ENCODE data around the gene TMEM255B. TPM values are rescaled to one million over a fixed set of nuclear protein-coding genes. Genes with fewer than 3 reads are reported as not detected.

TMEM255B gene
- total and polyA plus RNA-seq, 4 experiments from 2014 or later: 0.07 to 1.00 (median 0.90) TPM; not detected in 1

GRCh38 chr13:113859311-113860050 lies 100.5 kb downstream of the TMEM255B start:
- Mint-ChIP-seq H3K9me3 (peaks cover 0 to 2% (median 0%) of the 10 kb centered on the region in 8 donors), H3K27me3 (peaks cover 10 to 19% of the 10 kb centered on the region in 2 donors), H3K36me3 (peaks cover 0 to 4% of the 10 kb centered on the region in 2 donors), H3K27ac (no peak overlapping the region), H3K4me1 (peaks cover 11 to 20% (median 14%) of the 10 kb centered on the region in 4 donors), H3K4me3 (no peak overlapping the region)
- intact Hi-C loops (cut with micrococcal nuclease): no loop called here
- no peak overlapping the region for H3K27ac ChIP-seq (ENCODE audit: low read depth, low read length)
- H3K4me1 ChIP-seq (ENCODE audit: insufficient read depth, low read length): peaks cover 16% of the 10 kb centered on the region
- no peak for DNase-seq
- no peaks in the 10 kb centered on the region for H3K9me3 ChIP-seq (ENCODE audit: control insufficient read depth in 1 of 2, low read length in 2 of 2)
- CTCF ChIA-PET (ENCODE audit: partially characterized antibody): no interaction called here
- no peaks in the 10 kb centered on the region for H3K36me3 ChIP-seq (ENCODE audit: insufficient read depth, low read length)
- POLR2A ChIA-PET (ENCODE audit: partially characterized antibody): no interaction called here
- H3K4me3 ChIP-seq (ENCODE audit: low read length in 2 of 2): no peak overlapping the region
- peaks cover 11% of the 10 kb centered on the region for H3K27me3 ChIP-seq (ENCODE audit: insufficient read depth, low read length)

DNA sequence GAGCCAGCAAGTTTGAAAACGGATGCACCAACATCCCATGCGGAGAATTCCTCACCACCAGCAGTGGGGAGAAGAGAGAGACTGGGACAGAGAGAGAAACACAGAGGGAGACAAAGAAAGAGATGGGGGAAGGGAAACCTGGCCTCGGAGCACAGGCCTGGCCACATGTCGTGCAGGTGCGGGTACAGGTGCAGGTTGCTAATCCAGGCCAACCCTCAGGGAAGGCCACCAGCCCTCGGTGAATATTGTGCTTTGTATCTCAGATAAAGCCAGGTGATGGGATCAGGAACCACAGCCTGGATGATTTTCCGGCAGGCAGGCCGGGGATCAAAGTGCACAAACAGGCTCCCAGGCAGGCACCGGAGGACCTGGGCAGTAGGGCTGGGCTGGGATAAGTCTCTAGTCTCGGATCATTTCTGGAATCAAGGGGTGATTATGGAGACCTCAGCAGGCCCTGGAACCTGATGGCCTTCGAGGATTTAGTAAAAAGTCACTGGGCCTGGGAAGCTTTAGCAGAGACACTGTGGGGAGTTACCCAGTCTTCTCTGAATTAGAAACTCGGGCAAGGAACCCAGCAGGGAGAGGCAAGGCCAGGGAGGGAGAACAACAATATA lies 101.1 kb downstream of the TMEM255B start:
- H3K36me3 Mint-ChIP-seq: peaks cover under 1 to 4% of the 10 kb centered on the region in 2 donors
- Histone ChIP-seq H3K27me3 (ENCODE audit: insufficient read depth, low read length) (peaks cover 15% of the 10 kb centered on the region), H3K36me3 (ENCODE audit: insufficient read depth, low read length) (no peaks in the 10 kb centered on the region), H3K4me3 (ENCODE audit: low read length in 2 of 2) (no peak overlapping the region), H3K9me3 (ENCODE audit: control insufficient read depth in 1 of 2, low read length in 2 of 2) (no peaks in the 10 kb centered on the region), H3K4me1 (ENCODE audit: insufficient read depth, low read length) (peaks cover 12% of the 10 kb centered on the region), H3K27ac (ENCODE audit: low read depth, low read length) (no peak overlapping the region)
- H3K4me3 Mint-ChIP-seq: peak overlapping the region in 3 of 8 donors; percentile 24 to 68 (median 43)
- peaks cover 0 to 2% (median 0%) of the 10 kb centered on the region in 8 donors for H3K9me3 Mint-ChIP-seq
- intact Hi-C loops (cut with micrococcal nuclease): no loop called here
- CTCF ChIA-PET (ENCODE audit: partially characterized antibody): no interaction called here
- no peak for DNase-seq
- peaks cover 14 to 21% of the 10 kb centered on the region in 2 donors for H3K27me3 Mint-ChIP-seq
- peaks cover 6 to 17% (median 10%) of the 10 kb centered on the region in 4 donors for H3K4me1 Mint-ChIP-seq
- no peak overlapping the region for H3K27ac Mint-ChIP-seq
- POLR2A ChIA-PET (ENCODE audit: partially characterized antibody): no interaction called here

- H3K9me3 Mint-ChIP-seq: peaks cover 0 to 2% (median 0%) of the 10 kb centered on the region in 8 donors
- no peak overlapping the region for H3K27ac Mint-ChIP-seq
- Histone ChIP-seq H3K36me3 (ENCODE audit: insufficient read depth, low read length) (no peaks in the 10 kb centered on the region), H3K27ac (ENCODE audit: low read depth, low read length) (no peak overlapping the region), H3K4me1 (ENCODE audit: insufficient read depth, low read length) (peaks cover 12% of the 10 kb centered on the region), H3K27me3 (ENCODE audit: insufficient read depth, low read length) (peaks cover 15% of the 10 kb centered on the region), H3K9me3 (ENCODE audit: control insufficient read depth in 1 of 2, low read length in 2 of 2) (no peaks in the 10 kb centered on the region), H3K4me3 (ENCODE audit: low read length in 2 of 2) (no peak overlapping the region)
- H3K36me3 Mint-ChIP-seq: peaks cover 2 to 5% of the 10 kb centered on the region in 2 donors
- ChIA-PET POLR2A (ENCODE audit: partially characterized antibody) (no interaction called here), CTCF (ENCODE audit: partially characterized antibody) (no interaction called here)
- H3K4me3 Mint-ChIP-seq: peak overlapping the region in 3 of 8 donors; percentile 24 to 68 (median 43)
- DNase-seq: no peak
- peaks cover 6 to 24% (median 10%) of the 10 kb centered on the region in 4 donors for H3K4me1 Mint-ChIP-seq
- intact Hi-C loops (cut with micrococcal nuclease): no loop called here
- H3K27me3 Mint-ChIP-seq: peaks cover 21 to 28% of the 10 kb centered on the region in 2 donors
Observed at GRCh38 chr13:113860665-113861432, 101.8 kb downstream of the TMEM255B start.

- POLR2A ChIA-PET (ENCODE audit: partially characterized antibody): no interaction called here
Observed at GRCh38 chr13:113861433-113862030, 102.5 kb downstream of the TMEM255B start.

DNA sequence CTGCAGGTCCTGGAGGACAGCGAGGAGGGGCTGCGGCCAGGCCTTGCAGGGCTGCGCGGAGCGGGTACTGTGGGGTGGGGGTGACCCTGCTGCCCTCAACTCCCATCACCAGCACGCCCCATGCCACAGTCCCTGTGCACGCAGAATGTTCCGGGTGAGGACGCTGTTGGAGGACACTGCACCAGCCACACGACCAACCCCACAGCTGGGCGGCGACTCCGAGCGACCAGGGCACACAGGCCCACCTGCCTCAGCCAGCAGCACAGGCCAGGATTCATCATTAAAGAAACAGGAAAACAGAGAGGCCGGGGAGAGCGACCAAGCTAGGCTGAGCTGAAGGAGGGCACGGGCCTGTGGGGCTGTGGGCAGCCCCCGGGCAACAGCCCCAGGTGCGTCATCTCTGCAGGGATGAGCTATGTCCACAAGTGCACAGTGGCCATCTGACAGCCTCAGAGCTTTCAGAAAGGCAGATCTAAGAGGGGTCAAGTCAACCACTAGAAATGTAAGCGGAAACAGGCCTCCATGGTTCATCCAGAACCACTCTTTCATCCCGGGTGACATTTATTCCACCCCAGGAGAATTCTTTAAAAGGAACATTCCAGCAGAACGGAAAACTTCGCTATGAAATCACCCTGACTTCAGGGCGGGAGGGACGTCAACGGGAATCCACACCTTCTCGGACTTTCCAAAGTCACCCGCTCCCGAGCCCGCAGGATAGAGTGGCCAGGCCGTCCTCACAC lies 103.3 kb downstream of the TMEM255B start:
- Mint-ChIP-seq H3K4me3 (peak overlapping the region; percentile 51 to 84 (median 77)), H3K4me1 (peaks cover 6 to 26% (median 10%) of the 10 kb centered on the region in 4 donors), H3K27me3 (peaks cover 25 to 36% of the 10 kb centered on the region in 2 donors), H3K9me3 (peaks cover 0 to 2% (median 0%) of the 10 kb centered on the region in 8 donors), H3K36me3 (peaks cover 2 to 8% of the 10 kb centered on the region in 2 donors), H3K27ac (no peak overlapping the region)
- ChIA-PET POLR2A (ENCODE audit: partially characterized antibody) (no interaction called here), CTCF (ENCODE audit: partially characterized antibody) (no interaction called here)
- H3K27ac ChIP-seq (ENCODE audit: low read depth, low read length): no peak overlapping the region
- H3K27me3 ChIP-seq (ENCODE audit: insufficient read depth, low read length): peaks cover 19% of the 10 kb centered on the region
- H3K4me1 ChIP-seq (ENCODE audit: insufficient read depth, low read length): peaks cover 12% of the 10 kb centered on the region
- intact Hi-C loops (cut with micrococcal nuclease): loop anchor here (2.0 kb wide), 1 partner anchor 16 kb away; no protein-coding TSS in a partner anchor
- H3K9me3 ChIP-seq (ENCODE audit: control insufficient read depth in 1 of 2, low read length in 2 of 2): no peaks in the 10 kb centered on the region
- DNase-seq: no peak
- H3K4me3 ChIP-seq (ENCODE audit: low read length in 2 of 2): no peak overlapping the region
- no peaks in the 10 kb centered on the region for H3K36me3 ChIP-seq (ENCODE audit: insufficient read depth, low read length)

More at GRCh38 chr13:113861433-113862030, 102.5 kb downstream of the TMEM255B start:
- no peak overlapping the region for H3K27ac ChIP-seq (ENCODE audit: low read depth, low read length)
- peaks cover 0 to 2% (median 0%) of the 10 kb centered on the region in 8 donors for H3K9me3 Mint-ChIP-seq
- H3K4me1 ChIP-seq (ENCODE audit: insufficient read depth, low read length): peaks cover 12% of the 10 kb centered on the region
- CTCF ChIA-PET (ENCODE audit: partially characterized antibody): no interaction called here
- DNase-seq: no peak
- peaks cover 6 to 26% (median 10%) of the 10 kb centered on the region in 4 donors for H3K4me1 Mint-ChIP-seq
- H3K36me3 ChIP-seq (ENCODE audit: insufficient read depth, low read length): no peaks in the 10 kb centered on the region
- H3K4me3 ChIP-seq (ENCODE audit: low read length in 2 of 2): no peak overlapping the region
- H3K4me3 Mint-ChIP-seq: peak overlapping the region in 5 of 8 donors; percentile 13 to 61 (median 41)
- H3K9me3 ChIP-seq (ENCODE audit: control insufficient read depth in 1 of 2, low read length in 2 of 2): no peaks in the 10 kb centered on the region
- peaks cover 15% of the 10 kb centered on the region for H3K27me3 ChIP-seq (ENCODE audit: insufficient read depth, low read length)
- peaks cover 25 to 34% of the 10 kb centered on the region in 2 donors for H3K27me3 Mint-ChIP-seq
- peak overlapping the region in 1 of 7 donors; percentile 13 for H3K27ac Mint-ChIP-seq
- intact Hi-C loops (cut with micrococcal nuclease): loop anchor here (2.0 kb wide), 1 partner anchor 15 kb away; no protein-coding TSS in a partner anchor
- peaks cover 2 to 8% of the 10 kb centered on the region in 2 donors for H3K36me3 Mint-ChIP-seq

- H3K4me3 ChIP-seq (ENCODE audit: low read length in 2 of 2): no peak overlapping the region
Observed at GRCh38 chr13:113862931-113863523, 104.0 kb downstream of the TMEM255B start.

More at GRCh38 chr13:113862931-113863523, 104.0 kb downstream of the TMEM255B start:
- POLR2A ChIA-PET (ENCODE audit: partially characterized antibody): no interaction called here
- no peak for DNase-seq
- H3K9me3 ChIP-seq (ENCODE audit: control insufficient read depth in 1 of 2, low read length in 2 of 2): no peaks in the 10 kb centered on the region
- Mint-ChIP-seq H3K4me3 (peak overlapping the region in 7 of 8 donors; percentile 45 to 76 (median 67)), H3K27ac (no peak overlapping the region), H3K27me3 (peaks cover 27 to 39% of the 10 kb centered on the region in 2 donors), H3K36me3 (peaks cover 2 to 8% of the 10 kb centered on the region in 2 donors), H3K4me1 (peaks cover 6 to 26% (median 10%) of the 10 kb centered on the region in 4 donors), H3K9me3 (peaks cover 0 to 5% (median 2%) of the 10 kb centered on the region in 8 donors)
- CTCF ChIA-PET (ENCODE audit: partially characterized antibody): no interaction called here
- no peak overlapping the region for H3K27ac ChIP-seq (ENCODE audit: low read depth, low read length)
- peaks cover 19% of the 10 kb centered on the region for H3K27me3 ChIP-seq (ENCODE audit: insufficient read depth, low read length)
- H3K36me3 ChIP-seq (ENCODE audit: insufficient read depth, low read length): no peaks in the 10 kb centered on the region
- intact Hi-C loops (cut with micrococcal nuclease): loop anchor here (2.0 kb wide), 1 partner anchor 16 kb away; no protein-coding TSS in a partner anchor
- H3K4me1 ChIP-seq (ENCODE audit: insufficient read depth, low read length): peaks cover 12% of the 10 kb centered on the region

Data from CD4-positive, alpha-beta memory T cell (primary cell).